NCI-H510A (cell line): Measurements from ENCODE around the gene ASXL1.
"Not testable (repeated sequence)": the region's sequence is repeated elsewhere in the genome, so short reads cannot be mapped to it uniquely, and the experiment has no call there.

Source experiments
- DNase-seq: peaks from one replicate; lab custom pipeline; 2025; lab: John Stamatoyannopoulos, UW

ASXL1 gene

GRCh38 chr20:32454164-32455145 is 96.3 kb downstream of the ASXL1 start:
- DNase-seq: no peak

- DNase-seq: no peak
Measured at GRCh38 chr20:32455171-32455900, 97.2 kb downstream of the ASXL1 start.

- no peak for DNase-seq
Measured at GRCh38 chr20:32455901-32456701, 98.0 kb downstream of the ASXL1 start.

GRCh38 chr20:32456869-32457478 is 98.8 kb downstream of the ASXL1 start:
- no peak for DNase-seq

GRCh38 chr20:32457479-32457986 is 99.4 kb downstream of the ASXL1 start:
- peak; percentile 70 for DNase-seq

- DNase-seq: no peak
Measured at GRCh38 chr20:32458061-32458836, 100.1 kb downstream of the ASXL1 start.

GRCh38 chr20:32458837-32459220 is 100.7 kb downstream of the ASXL1 start:
- no peak for DNase-seq

GRCh38 chr20:32460231-32460630 is 102.1 kb downstream of the ASXL1 start:
- no peak for DNase-seq

- DNase-seq: no peak
Measured at GRCh38 chr20:32460683-32461320, 102.7 kb downstream of the ASXL1 start.

GRCh38 chr20:32461836-32462600 is 103.9 kb downstream of the ASXL1 start:
- DNase-seq: no peak

- DNase-seq: no peak
Measured at GRCh38 chr20:32462900-32463641, 104.9 kb downstream of the ASXL1 start.

- DNase-seq: no peak
Measured at GRCh38 chr20:32463642-32464400, 105.7 kb downstream of the ASXL1 start.

- DNase-seq: no peak
Measured at GRCh38 chr20:32464401-32465091, 106.4 kb downstream of the ASXL1 start.

GRCh38 chr20:32465092-32465900 is 107.2 kb downstream of the ASXL1 start:
- DNase-seq: no peak

- not testable (repeated sequence) for DNase-seq
Measured at GRCh38 chr20:32465901-32466675, 108.0 kb downstream of the ASXL1 start.
